Kidney (tissue), 14 donors: ENCODE measurements around the gene RCAN1. TPM values are rescaled to one million over a fixed set of nuclear protein-coding genes. Genes with fewer than 3 reads are reported as not detected.
A peak's percentile ranks its signal among the peaks of the same experiment; 100 is the strongest.

Experiments used
- DNase-seq, 5 donors: peaks; one replicate each; pipeline ENCODE4 v3.0.0-alpha.2; 2013 to 2020
- FAIRE-seq: peaks from 2 replicates; lab custom pipeline; 2012; peaks lifted over from hg19 to GRCh38; lab: Jason Lieb, UNC
- H3K27ac ChIP-seq, 2 donors: one replicate each; pipeline ENCODE4 v1.7.0; 2013; ENCODE audit warnings: low read depth in 2 of 2, low read length in 2 of 2, inconsistent platforms in 1 of 2
- H3K27me3 ChIP-seq: one replicate; pipeline ENCODE4 v1.7.1; 2013; ENCODE audit warnings: low read length, inconsistent platforms; ENCODE audit not compliant: control insufficient read depth, insufficient read depth
- H3K36me3 ChIP-seq, 3 donors: one replicate each; pipeline versions ENCODE4 v1.7.0 to v1.7.1; 2013; ENCODE audit warnings: low read length in 3 of 3, control low read depth in 1 of 3, inconsistent platforms in 1 of 3; ENCODE audit not compliant: insufficient read depth in 3 of 3, control insufficient read depth in 2 of 3
- H3K4me1 ChIP-seq, 3 donors: one replicate each; pipeline versions ENCODE4 v1.7.0 to v1.7.1; 2013; ENCODE audit warnings: low read length in 3 of 3, inconsistent platforms in 1 of 3, low read depth in 1 of 3; ENCODE audit not compliant: control insufficient read depth in 2 of 3, insufficient read depth in 2 of 3
- H3K4me3 ChIP-seq, 3 donors: one replicate each; pipeline versions ENCODE4 v1.7.0 to v1.8.1; 2013; ENCODE audit warnings: low read length in 3 of 3, control low read depth in 1 of 3, inconsistent platforms in 1 of 3
- H3K9ac ChIP-seq, 3 donors: one replicate each; pipeline versions ENCODE4 v1.7.0 to v1.7.1; 2013; ENCODE audit warnings: low read length in 3 of 3, control low read depth in 1 of 3, inconsistent platforms in 1 of 3
- H3K9me3 ChIP-seq, 3 donors: one replicate each; pipeline versions ENCODE4 v1.7.0 to v1.7.1; 2013; ENCODE audit warnings: low read length in 3 of 3, control low read depth in 1 of 3, inconsistent platforms in 1 of 3; ENCODE audit not compliant: control insufficient read depth in 2 of 3, insufficient read depth in 1 of 3
- CTCF ChIP-seq: IDR thresholded peaks from 3 replicates; pipeline ENCODE4 v1.5.1; 2012; ENCODE audit warnings: mild to moderate bottlenecking, moderate library complexity, borderline replicate concordance; ENCODE audit not compliant: insufficient read depth; ENCODE audit errors: extremely low read depth
- intact Hi-C: fragments of 100-400 bp; cut with DNase I; formaldehyde crosslinking; loops from one replicate; pipeline ENCODE4 v1.11.1; 2022
- polyA plus RNA-seq: library from polyadenylated mRNA; stranded (reverse); fragments of 350-450 nt; fragmentation: Illumina TruSeq; extraction: RNeasy Lipid Tissue Mini Kit (QIAGEN cat#74804); gene quantifications from one replicate; pipeline ENCODE4 v1.2.3, GENCODE V29; 2014; ENCODE audit warnings: low read depth, low replicate concordance; ENCODE audit not compliant: insufficient read depth
- total RNA-seq: library from RNA; stranded (reverse); fragmentation: NEBNext Ultra II Directional; extraction: Animal tissue kit (Norgen Biotek cat#: 25700); gene quantifications from one replicate; pipeline ENCODE4 v1.2.1, GENCODE V29; 2021
- donor health status: control.
- donor health status: control.
- donor health status: control.
- donor health status: control.
- donor health status: control.
- donor health status: DM: yes; HTN: yes; CAD: no.
- donor health status: Normal renal cell carcinoma (clear cell type).

Gene RCAN1
- total and polyA plus RNA-seq, 2 donors from 2014 or later = 31.3 to 55.3 TPM

DNA sequence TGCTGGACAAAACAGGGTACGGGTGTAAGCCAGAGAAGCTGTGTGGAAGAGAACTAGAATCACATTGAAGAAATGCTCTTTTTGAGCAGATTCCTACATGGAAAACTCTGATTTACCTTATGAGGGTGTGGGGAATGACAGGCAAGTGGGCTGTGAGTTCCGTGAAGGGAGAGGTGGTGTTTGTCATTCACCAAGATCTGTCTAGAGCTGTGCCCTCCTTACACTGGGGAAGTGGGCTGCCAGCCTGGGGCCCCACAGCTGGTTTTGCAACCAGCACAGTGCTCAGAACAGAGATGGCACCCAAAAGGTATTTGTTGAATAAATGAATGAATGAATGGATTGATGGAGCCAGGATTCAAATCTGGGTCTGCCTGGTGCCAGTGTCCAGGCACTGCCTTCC, 10.4 kb downstream of the RCAN1 start:
- intact Hi-C loops = no loop called here
- Histone ChIP-seq H3K4me1 (no peaks in the 10 kb centered on the region), H3K36me3 (no peaks in the 10 kb centered on the region), H3K27ac (no peak overlapping the region), H3K9me3 (no peaks in the 10 kb centered on the region), H3K27me3 (no peaks in the 10 kb centered on the region), H3K9ac (no peak overlapping the region), H3K4me3 (no peak overlapping the region)
- TF ChIP-seq CTCF = no peak
- FAIRE-seq (no peak), DNase-seq (no peak)

DNA sequence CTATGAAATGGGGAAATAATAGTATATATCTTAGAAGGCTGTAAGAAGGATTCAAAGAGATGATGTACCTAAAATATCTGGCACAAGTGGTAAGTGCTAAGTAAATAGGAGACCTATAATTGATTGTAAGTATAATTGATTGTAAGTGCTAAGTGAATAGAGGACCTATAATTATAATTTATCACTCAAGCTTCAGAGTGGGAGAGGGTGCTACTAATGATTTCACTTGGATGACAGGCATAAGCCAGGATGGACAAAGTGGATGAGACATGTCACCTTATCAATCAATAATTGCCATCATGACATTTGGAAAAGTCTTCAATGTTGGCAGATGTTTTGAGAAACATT, 11.2 kb downstream of the RCAN1 start:
- H3K4me1 ChIP-seq = no peaks in the 10 kb centered on the region
- DNase-seq (no peak), FAIRE-seq (no peak)
- H3K27me3 ChIP-seq = no peaks in the 10 kb centered on the region
- no peak overlapping the region for H3K9ac ChIP-seq
- H3K36me3 ChIP-seq = no peaks in the 10 kb centered on the region
- intact Hi-C loops = no loop called here
- no peak overlapping the region for H3K27ac ChIP-seq
- TF ChIP-seq CTCF = no peak
- no peaks in the 10 kb centered on the region for H3K9me3 ChIP-seq
- no peak overlapping the region for H3K4me3 ChIP-seq

- FAIRE-seq (no peak), DNase-seq (peak; percentile 72 to 92 (median 87))
- peak; percentile 90 for TF ChIP-seq CTCF
- Histone ChIP-seq H3K9ac (no peak overlapping the region), H3K4me1 (no peaks in the 10 kb centered on the region), H3K4me3 (no peak overlapping the region), H3K36me3 (no peaks in the 10 kb centered on the region), H3K9me3 (no peaks in the 10 kb centered on the region), H3K27ac (no peak overlapping the region), H3K27me3 (no peaks in the 10 kb centered on the region)
- intact Hi-C loops = no loop called here
These were observed 11.8 kb downstream of the RCAN1 start for GRCh38 chr21:34603002-34603709.

DNA sequence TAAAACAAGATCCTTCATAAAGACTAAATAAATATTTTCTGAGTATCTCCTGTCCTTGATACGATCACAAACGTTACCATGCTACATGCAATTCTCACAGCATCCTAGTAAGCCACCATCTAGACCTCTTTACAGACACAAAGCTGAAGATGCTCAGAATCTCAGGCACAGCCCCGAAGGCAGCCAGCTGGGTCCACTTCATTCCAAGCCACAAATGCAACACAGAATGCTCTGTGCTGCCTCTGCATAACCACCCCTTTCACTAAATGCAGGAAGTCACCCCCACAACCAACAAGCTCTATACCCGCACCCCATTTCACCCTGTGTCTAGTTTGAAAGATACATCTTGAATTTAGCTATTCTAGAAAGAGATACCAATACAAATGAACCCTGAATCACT, 12.9 kb downstream of the RCAN1 start:
- Histone ChIP-seq H3K9me3 (no peaks in the 10 kb centered on the region), H3K4me3 (no peak overlapping the region), H3K9ac (no peak overlapping the region), H3K36me3 (no peaks in the 10 kb centered on the region), H3K27me3 (no peaks in the 10 kb centered on the region), H3K4me1 (no peaks in the 10 kb centered on the region), H3K27ac (no peak overlapping the region)
- DNase-seq (no peak), FAIRE-seq (no peak)
- intact Hi-C loops = no loop called here
- TF ChIP-seq CTCF = no peak
